Adrenal gland (tissue), 12 donors: ENCODE data around the gene ADK. TPM values are rescaled to one million over a fixed set of nuclear protein-coding genes. Genes with fewer than 3 reads are reported as not detected.

Experiments used
- DNase-seq, 7 donors: peaks; one replicate each; pipeline ENCODE4 v3.0.0-alpha.2; 2019 to 2020
- H3K27ac ChIP-seq, 5 donors: fragments of 200-600 bp; sonication (generic) in 4 of 5; 1 replicate in 3 of 5; 2 replicates in 2 of 5; pipeline versions ENCODE4 v1.5.1 to v1.8.0; 2016 to 2020; ENCODE audit warnings: mild to moderate bottlenecking in 1 of 5
- H3K27me3 ChIP-seq: fragments of 200-600 bp; 2 replicates; pipeline ENCODE4 v1.8.0; 2021
- H3K36me3 ChIP-seq, 2 donors: fragments of 200-600 bp; replicated peaks in 1 of 2; 1 replicate in 1 of 2; 2 replicates in 1 of 2; pipeline versions ENCODE4 v1.5.1 to v1.8.0; 2018 to 2022
- H3K4me1 ChIP-seq, 2 donors: fragments of 200-600 bp; replicated peaks in 1 of 2; 1 replicate in 1 of 2; 2 replicates in 1 of 2; pipeline versions ENCODE4 v1.5.1 to v1.8.0; 2018 to 2021
- H3K4me3 ChIP-seq, 4 donors: fragments of 200-600 bp; sonication (generic) in 3 of 4; one replicate each; pipeline ENCODE4 v1.5.1; 2016 to 2018
- H3K9me3 ChIP-seq, 3 donors: fragments of 200-600 bp; sonication (generic) in 1 of 3; replicated peaks in 1 of 3; 1 replicate in 2 of 3; 2 replicates in 1 of 3; pipeline versions ENCODE4 v1.5.1 to v1.8.0; 2016 to 2021
- CTCF ChIP-seq, 6 experiments: fragments of 450-650 bp in 4 of 6; fragments of 200-600 bp in 2 of 6; sonication (generic) in 1 of 6; IDR thresholded peaks; 1 replicate in 5 of 6; 2 replicates in 1 of 6; pipeline versions ENCODE4 v1.5.1 to v1.8.0; 2016 to 2021; ENCODE audit warnings: antibody characterized with exemption in 6 of 6, mild to moderate bottlenecking in 2 of 6, moderate library complexity in 1 of 6
- POLR2A ChIP-seq, 2 donors: fragments of 450-650 bp; IDR thresholded peaks; one replicate each; pipeline ENCODE4 v1.6.1; 2017; ENCODE audit warnings: antibody characterized with exemption in 2 of 2, mild to moderate bottlenecking in 2 of 2, moderate library complexity in 1 of 2
- WGBS, 4 donors: extraction: QIAGEN DNeasy Blood & Tissue Kit in 2 of 4; methylation state at CpG; one replicate each; pipeline versions ENCODE4 v1.1.5 to v1.1.7; 2013 to 2017; 5-methylcytosine and 5-hydroxymethylcytosine counted together
- intact Hi-C, 2 donors: fragments of 100-400 bp; cut with DNase I; formaldehyde crosslinking; loops; one replicate each; pipeline versions ENCODE4 v1.14.1 to v1.15.0; 2022 to 2023
- polyA plus RNA-seq, 3 donors: library from polyadenylated mRNA; stranded (reverse); fragments of 200-250 nt in 2 of 3; fragments of 350-450 nt in 1 of 3; fragmentation: Illumina TruSeq in 1 of 3; extraction: RNeasy Lipid Tissue Mini Kit (QIAGEN cat#74804) in 1 of 3; gene quantifications; one replicate each; pipeline ENCODE4 v1.2.3, GENCODE V29; 2013 to 2014
- total RNA-seq, 9 donors: library from RNA; depleted of rRNA in 4 of 9; stranded (reverse); fragments of >200 nt in 4 of 9; fragments of 120-200 nt in 1 of 9; fragmentation: NEBNext Ultra II Directional in 1 of 9; extraction: Animal tissue kit (Norgen Biotek cat#: 25700) in 1 of 9; gene quantifications; one replicate each; pipeline versions ENCODE4 v1.1.0 to v1.2.4, GENCODE V29; 2013 to 2023
- donor health status: healthy with polysubstance abuse.
- donor health status: Bipolar disorder and iron deficiency.
- donor health status: DM: yes; HTN: yes; CAD: no.
- donor health status: DM: no; HTN: no; CAD: no.
- donor health status: DM: no; HTN: no; CAD: no.
- donor health status: DM: yes; HTN: yes; CAD: no.

ADK gene
- total and polyA plus RNA-seq, 12 donors, result 8.2 to 45.5 (median 22.2) TPM

GRCh38 chr10:74156919-74157289 is 5.9 kb downstream of the ADK start:
- Histone ChIP-seq H3K4me1 (peaks cover 6 to 25% of the 10 kb centered on the region in 2 donors), H3K27me3 (no peaks in the 10 kb centered on the region), H3K9me3 (no peaks in the 10 kb centered on the region), H3K4me3 (no peak overlapping the region), H3K27ac (no peak overlapping the region), H3K36me3 (no peaks in the 10 kb centered on the region)
- WGBS, 4 donors, result 25 to 28% (median 28%) methylated on average over 2 of the region's 2 CpGs
- intact Hi-C loops, result no loop called here
- peak in 2 of 7 donors; percentile 16 to 29 for DNase-seq
- no peak for TF ChIP-seq CTCF (IDR thresholded peaks at IDR 0.05)
- no peak for TF ChIP-seq POLR2A (IDR thresholded peaks at IDR 0.05)

- intact Hi-C loops, result no loop called here
- Histone ChIP-seq H3K36me3 (no peaks in the 10 kb centered on the region), H3K27me3 (no peaks in the 10 kb centered on the region), H3K4me3 (no peak overlapping the region), H3K27ac (no peak overlapping the region), H3K4me1 (peaks cover 0 to 8% of the 10 kb centered on the region in 2 donors), H3K9me3 (no peaks in the 10 kb centered on the region)
- 94 to 98% (median 97%) methylated on average over 3 of the region's 3 CpGs for WGBS, 4 donors
- TF ChIP-seq CTCF (IDR thresholded peaks at IDR 0.05), result no peak
- no peak for TF ChIP-seq POLR2A (IDR thresholded peaks at IDR 0.05)
- DNase-seq, result no peak
These were observed 9.0 kb downstream of the ADK start for GRCh38 chr10:74160013-74160412.

- Histone ChIP-seq H3K4me1 (no peaks in the 10 kb centered on the region), H3K36me3 (no peaks in the 10 kb centered on the region), H3K27me3 (no peaks in the 10 kb centered on the region), H3K27ac (no peak overlapping the region), H3K4me3 (no peak overlapping the region), H3K9me3 (no peaks in the 10 kb centered on the region)
- TF ChIP-seq CTCF (IDR thresholded peaks at IDR 0.05) (no peak), POLR2A (IDR thresholded peaks at IDR 0.05) (no peak)
- DNase-seq, result no peak
- intact Hi-C loops, result no loop called here
- 66 to 72% (median 69%) methylated on average over 3 of the region's 3 CpGs for WGBS, 4 donors
These were observed 12.5 kb downstream of the ADK start for GRCh38 chr10:74163319-74164068.

- DNase-seq, result no peak
- intact Hi-C loops, result no loop called here
- WGBS, 4 donors, result 65 to 82% (median 74%) methylated on average over 6 of the region's 6 CpGs
- no peaks in the 10 kb centered on the region for H3K9me3 ChIP-seq
- no peak overlapping the region for H3K27ac ChIP-seq
- no peak for TF ChIP-seq CTCF (IDR thresholded peaks at IDR 0.05)
- no peak for TF ChIP-seq POLR2A (IDR thresholded peaks at IDR 0.05)
- no peak overlapping the region for H3K4me3 ChIP-seq
- H3K36me3 ChIP-seq, result no peaks in the 10 kb centered on the region
- no peaks in the 10 kb centered on the region for H3K4me1 ChIP-seq
- no peaks in the 10 kb centered on the region for H3K27me3 ChIP-seq
These were observed 13.9 kb downstream of the ADK start for GRCh38 chr10:74164716-74165529.
